SK-N-SH (cell line): Measurements from ENCODE around the gene SPG11. TPM values are rescaled to one million over a fixed set of nuclear protein-coding genes. Genes with fewer than 3 reads are reported as not detected.

Source experiments
- CTCF ChIA-PET: fragments of 300-600, 350-600 bp; formaldehyde crosslinking; extraction: SDS; loops from one replicate; lab custom pipeline; 2021; lab: Yijun Ruan, JAX
- POLR2A ChIA-PET: fragments of 350-600 bp; sonication (Branson Sonifier 250); formaldehyde crosslinking; extraction: SDS; loops from one replicate; lab custom pipeline; 2020; ENCODE audit warnings: antibody characterized with exemption, inconsistent platforms; lab: Yijun Ruan, JAX
- DNase-seq: peaks from one replicate; pipeline ENCODE4 v3.0.0; 2012
- H2AFZ ChIP-seq: fragments of 200-600 bp; sonication (generic); 2 replicates; pipeline ENCODE4 v1.8.1; 2016; ENCODE audit warnings: antibody characterized with exemption, mild to moderate bottlenecking, low read depth
- H3F3A ChIP-seq: fragments of 200-600 bp; sonication (generic); replicated peaks from 2 replicates; pipeline ENCODE3; 2016; ENCODE audit warnings: antibody characterized with exemption, mild to moderate bottlenecking; ENCODE audit not compliant: insufficient read depth
- H3K27ac ChIP-seq, 2 experiments: fragments of 200-500 bp in 1 of 2; fragments of 200-600 bp in 1 of 2; sonication (Bioruptor generic) in 1 of 2; sonication (generic), shearing (Covaris generic) in 1 of 2; 2 replicates each; pipeline versions ENCODE4 v1.5.1 to v1.6.1; 2014 to 2016; ENCODE audit warnings: low read depth in 2 of 2, inconsistent platforms in 1 of 2, low read length in 1 of 2, mild to moderate bottlenecking in 1 of 2, mixed read lengths in 1 of 2
- H3K27me3 ChIP-seq: fragments of 200-600 bp; sonication (generic), shearing (Covaris generic); 2 replicates; pipeline ENCODE4 v1.6.1; 2016; ENCODE audit warnings: mixed run types; ENCODE audit not compliant: insufficient read depth
- H3K36me3 ChIP-seq, 2 experiments: fragments of 200-500 bp in 1 of 2; fragments of 200-600 bp in 1 of 2; sonication (Bioruptor generic) in 1 of 2; sonication (generic) in 1 of 2; replicated peaks in 1 of 2; 2 replicates each; pipeline versions ENCODE3 to v1.5.1; 2014 to 2016; ENCODE audit warnings: low read length in 1 of 2, mild to moderate bottlenecking in 1 of 2; ENCODE audit not compliant: insufficient read depth in 2 of 2, control insufficient read depth in 1 of 2
- H3K4me1 ChIP-seq, 2 experiments: fragments of 200-500 bp in 1 of 2; fragments of 200-600 bp in 1 of 2; sonication (Bioruptor generic) in 1 of 2; sonication (generic), shearing (Covaris generic) in 1 of 2; 2 replicates each; pipeline versions ENCODE4 v1.5.1 to v1.6.1; 2014 to 2016; ENCODE audit warnings: low read depth in 1 of 2, low read length in 1 of 2, mixed run types in 1 of 2; ENCODE audit not compliant: insufficient read depth in 2 of 2, control insufficient read depth in 1 of 2
- H3K4me2 ChIP-seq: fragments of 200-600 bp; sonication (generic), shearing (Covaris generic); 2 replicates; pipeline ENCODE4 v1.6.1; 2017; ENCODE audit warnings: mixed run types
- H3K4me3 ChIP-seq, 2 experiments: fragments of 200-500 bp in 1 of 2; fragments of 200-600 bp in 1 of 2; sonication (Bioruptor generic) in 1 of 2; sonication (generic), shearing (Covaris generic) in 1 of 2; 2 replicates each; pipeline versions ENCODE4 v1.5.1 to v1.8.1; 2014 to 2016; ENCODE audit warnings: low read depth in 2 of 2, inconsistent platforms in 1 of 2, low read length in 1 of 2, mild to moderate bottlenecking in 1 of 2, mixed read lengths in 1 of 2, moderate library complexity in 1 of 2
- H3K79me2 ChIP-seq: fragments of 200-600 bp; sonication (generic); 2 replicates; pipeline ENCODE4 v1.8.1; 2017; ENCODE audit warnings: mild to moderate bottlenecking; ENCODE audit not compliant: insufficient read depth
- H3K9ac ChIP-seq: fragments of 200-600 bp; sonication (generic); 2 replicates; pipeline ENCODE4 v1.6.1; 2017; ENCODE audit warnings: mixed run types
- H3K9me2 ChIP-seq: fragments of 200-600 bp; sonication (generic); 2 replicates; pipeline ENCODE4 v1.6.1; 2017; ENCODE audit warnings: mixed run types
- H3K9me3 ChIP-seq: fragments of 200-600 bp; sonication (generic); 2 replicates; pipeline ENCODE4 v1.6.1; 2017; ENCODE audit warnings: mixed run types, mild to moderate bottlenecking, moderate library complexity
- H4K20me1 ChIP-seq: fragments of 200-600 bp; sonication (generic); 2 replicates; pipeline ENCODE4 v1.6.1; 2017; ENCODE audit warnings: mild to moderate bottlenecking, mixed run types; ENCODE audit not compliant: insufficient read depth
- CTCF ChIP-seq: fragments of 200-600 bp; sonication (generic); IDR thresholded peaks from 2 replicates; pipeline ENCODE4 v1.6.1; 2017; ENCODE audit warnings: antibody characterized with exemption, mild to moderate bottlenecking, moderate library complexity
- EZH2phosphoT487 ChIP-seq: fragments of 200-600 bp; sonication (generic); IDR thresholded peaks from 2 replicates; pipeline ENCODE4 v1.6.1; 2017; ENCODE audit warnings: low read depth, mixed run types, mild to moderate bottlenecking, antibody characterized with exemption, moderate library complexity, borderline replicate concordance
- FOXJ3 ChIP-seq: sonication (generic); formaldehyde crosslinking; IDR thresholded peaks from 2 replicates; pipeline ENCODE4 v1.5.1; 2020; ENCODE audit warnings: mild to moderate bottlenecking, missing genetic modification reagents
- FOXM1 ChIP-seq: IDR thresholded peaks from 2 replicates; pipeline ENCODE4 v1.4.0; 2012; ENCODE audit warnings: low read depth, mild to moderate bottlenecking
- MAX ChIP-seq: IDR thresholded peaks from 2 replicates; pipeline ENCODE4 v1.4.0; 2012; ENCODE audit warnings: low read depth
- MXI1 ChIP-seq: IDR thresholded peaks from 2 replicates; pipeline ENCODE4 v1.6.1; 2012; ENCODE audit warnings: mild to moderate bottlenecking, low read depth, low read length, improper control_type of control experiment
- POLR2AphosphoS5 ChIP-seq: IDR thresholded peaks from 2 replicates; pipeline ENCODE4 v1.6.1; 2012; ENCODE audit warnings: low read depth, low read length
- RAD21 ChIP-seq: IDR thresholded peaks from 2 replicates; pipeline ENCODE4 v1.6.1; 2012; ENCODE audit warnings: mild to moderate bottlenecking, low read length
- RXRA ChIP-seq: IDR thresholded peaks from 2 replicates; pipeline ENCODE4 v1.4.0; 2012; ENCODE audit warnings: low read depth, mild to moderate bottlenecking, borderline replicate concordance
- TEAD4 ChIP-seq: IDR thresholded peaks from 2 replicates; pipeline ENCODE4 v1.4.0; 2012; ENCODE audit warnings: mild to moderate bottlenecking, borderline replicate concordance; ENCODE audit not compliant: insufficient read depth
- USF1 ChIP-seq: IDR thresholded peaks from 2 replicates; pipeline ENCODE4 v1.4.0; 2012; ENCODE audit warnings: low read depth, borderline replicate concordance
- YY1 ChIP-seq: IDR thresholded peaks from 2 replicates; pipeline ENCODE4 v1.4.0; 2012; ENCODE audit warnings: low read depth, mild to moderate bottlenecking
- ZBTB33 ChIP-seq: IDR thresholded peaks from 2 replicates; pipeline ENCODE4 v1.4.0; 2012; ENCODE audit warnings: low read depth, borderline replicate concordance
- WGBS: methylation state at CpG from one replicate; pipeline ENCODE4 v1.1.6; 2017; ENCODE audit warnings: low lambda C conversion rate; 5-methylcytosine and 5-hydroxymethylcytosine counted together
- polyA plus RNA-seq, 3 experiments: library from polyadenylated mRNA; depleted of rRNA; stranded (reverse); fragments of >200 nt; gene quantifications; 2 replicates each; pipeline ENCODE4 v1.2.3, GENCODE V29; 2012

SPG11 gene
- polyA plus RNA-seq, 1 of the 3 experiments (the other 2 are of a cell fraction): 36.3 TPM

- H3K9ac ChIP-seq: no peak overlapping the region
- H3K4me3 ChIP-seq: no peak overlapping the region
- H3K9me2 ChIP-seq: no peaks in the 10 kb centered on the region
- no peaks in the 10 kb centered on the region for H4K20me1 ChIP-seq
- no peak for DNase-seq
- ChIA-PET CTCF (interaction anchor here (1.5 kb wide), 1 partner anchor 164 kb away, joined by 6 read pairs; no protein-coding TSS in a partner anchor), POLR2A (no interaction called here)
- H3K4me1 ChIP-seq: no peaks in the 10 kb centered on the region
- H3K36me3 ChIP-seq: peaks cover 20 to 21% of the 10 kb centered on the region in 2 experiments
- no peaks in the 10 kb centered on the region for H3K79me2 ChIP-seq
- no peak overlapping the region for H3K27ac ChIP-seq
- no peaks in the 10 kb centered on the region for H3K27me3 ChIP-seq
- no peaks in the 10 kb centered on the region for H3F3A ChIP-seq
- H3K4me2 ChIP-seq: no peak overlapping the region
- no peak for TF ChIP-seq YY1
- H3K9me3 ChIP-seq: no peaks in the 10 kb centered on the region
- H2AFZ ChIP-seq: no peak overlapping the region
- 100% methylated on average over 1 of the region's 1 CpG for WGBS
Measured at GRCh38 chr15:44574734-44575133, 88.7 kb downstream of the SPG11 start.

GRCh38 chr15:44573386-44573785, 90.1 kb downstream of the SPG11 start:
- Histone ChIP-seq H3K4me2 (no peak overlapping the region), H3K4me1 (no peaks in the 10 kb centered on the region), H3K79me2 (no peaks in the 10 kb centered on the region), H4K20me1 (no peaks in the 10 kb centered on the region), H3K36me3 (peaks cover 21 to 25% of the 10 kb centered on the region in 2 experiments), H2AFZ (no peak overlapping the region), H3F3A (peaks cover 5% of the 10 kb centered on the region), H3K9ac (no peak overlapping the region), H3K9me3 (no peaks in the 10 kb centered on the region), H3K9me2 (no peaks in the 10 kb centered on the region), H3K27ac (no peak overlapping the region), H3K4me3 (no peak overlapping the region), H3K27me3 (no peaks in the 10 kb centered on the region)
- POLR2A ChIA-PET: no interaction called here
- no peak for DNase-seq
- 95% methylated on average over 5 of the region's 6 CpGs for WGBS
- TF ChIP-seq MAX (no peak), CTCF (no peak), MXI1 (no peak), USF1 (no peak), RXRA (no peak), POLR2AphosphoS5 (no peak), EZH2phosphoT487 (no peak), FOXM1 (no peak), TEAD4 (no peak), FOXJ3 (CRISPR knock-in tag) (no peak), YY1 (no peak), RAD21 (no peak), ZBTB33 (no peak)
- CTCF ChIA-PET: interaction anchor here (1.1 kb wide), 1 partner anchor 10 kb away, joined by 6 read pairs; no protein-coding TSS in a partner anchor
